GM12878 (cell line): ENCODE measurements around the gene PPP1R1A.

Source experiments
- BHLHE40 ChIP-seq, 2 experiments: fragments of 450-650 bp in 1 of 2; IDR thresholded peaks; 2 replicates each; pipeline ENCODE4 v1.6.1; 2011 to 2017; ENCODE audit warnings: low read depth in 2 of 2, borderline replicate concordance in 1 of 2, improper control_type of control experiment in 1 of 2, low read length in 1 of 2, mild to moderate bottlenecking in 1 of 2
- CTCF ChIP-seq, 3 experiments: IDR thresholded peaks in 2 of 3; conservative IDR thresholded peaks in 1 of 3; 2 replicates each; pipeline ENCODE4 v1.5.1; 2011; ENCODE audit warnings: low read depth in 3 of 3, low read length in 3 of 3, mild to moderate bottlenecking in 3 of 3, control low read depth in 2 of 3, moderate library complexity in 2 of 3, inconsistent platforms in 1 of 3, mixed read lengths in 1 of 3; ENCODE audit not compliant: control insufficient read depth in 2 of 3, insufficient read depth in 1 of 3; ENCODE audit errors: extremely low read depth in 1 of 3

- no peak for TF ChIP-seq CTCF (IDR thresholded peaks at IDR 0.05 in 2 of 3, conservative IDR thresholded peaks at IDR 0.05 in 1 of 3; ENCODE audit: control insufficient read depth in 2 of 3, extremely low read depth in 1 of 3, insufficient read depth in 1 of 3, low read depth in 3 of 3, low read length in 3 of 3)
- no peak for TF ChIP-seq BHLHE40 (IDR thresholded peaks at IDR 0.05; ENCODE audit: borderline replicate concordance in 1 of 2, low read depth in 2 of 2, low read length in 1 of 2)
Observed at GRCh38 chr12:54603872-54604271, 15.4 kb upstream of the PPP1R1A start.
